Endothelial cell of umbilical vein (primary cell): Measurements from ENCODE around the gene ELOVL6. TPM values are rescaled to one million over a fixed set of nuclear protein-coding genes. Genes with fewer than 3 reads are reported as not detected.

Source experiments
- BruUV-seq: library from RNA; stranded (reverse); fragments of 400-500 nt; replicated peaks from 2 replicates; lab custom pipeline; 2021; lab: Mats Ljungman, UMichigan
- CTCF ChIA-PET: fragments of 300-600, 350-600 bp; sonication (Branson Sonifier 250); formaldehyde crosslinking; loops from one replicate; lab custom pipeline; 2021; ENCODE audit warnings: antibody characterized with exemption, inconsistent platforms; lab: Charles Lee
- POLR2A ChIA-PET: fragments of 300-600, 350-600 bp; sonication (Branson Sonifier 250); formaldehyde crosslinking; loops from one replicate; lab custom pipeline; 2021; ENCODE audit warnings: antibody characterized with exemption, inconsistent platforms; lab: Charles Lee
- DNase-seq: peaks from one replicate; pipeline ENCODE4 v3.0.0-alpha.2; 2011; ENCODE audit warnings: low read depth, low spot score
- FAIRE-seq: peaks from 2 replicates; lab custom pipeline; 2011; peaks lifted over from hg19 to GRCh38; lab: Jason Lieb, UNC
- H2AFZ ChIP-seq: 2 replicates; pipeline ENCODE4 v1.6.0; 2012; ENCODE audit warnings: low read depth, low read length, control low read depth, inconsistent platforms
- H3K27ac ChIP-seq: 2 replicates; pipeline ENCODE4 v1.5.1; 2011; ENCODE audit warnings: low read depth, mild to moderate bottlenecking, control low read depth, low read length, moderate library complexity; ENCODE audit not compliant: insufficient read depth
- H3K27me3 ChIP-seq, 2 experiments: 2 replicates each; pipeline versions ENCODE4 v1.6.0 to v1.6.1; 2011; ENCODE audit warnings: low read length in 2 of 2, mixed read lengths in 1 of 2; ENCODE audit not compliant: control insufficient read depth in 2 of 2, insufficient read depth in 2 of 2
- H3K36me3 ChIP-seq, 2 experiments: 2 replicates in 1 of 2; 3 replicates in 1 of 2; pipeline ENCODE4 v1.5.1; 2011; ENCODE audit warnings: low read length in 2 of 2, mild to moderate bottlenecking in 1 of 2, moderate library complexity in 1 of 2; ENCODE audit not compliant: control insufficient read depth in 2 of 2, insufficient read depth in 2 of 2; ENCODE audit errors: extremely low read depth in 1 of 2
- H3K4me1 ChIP-seq: 3 replicates; pipeline ENCODE4 v1.5.1; 2011; ENCODE audit warnings: mild to moderate bottlenecking, low read length; ENCODE audit not compliant: control insufficient read depth, insufficient read depth; ENCODE audit errors: extremely low read depth
- H3K4me2 ChIP-seq: 2 replicates; pipeline ENCODE4 v1.6.1; 2011; ENCODE audit warnings: low read length, control low read depth, mixed read lengths; ENCODE audit not compliant: insufficient read depth
- H3K4me3 ChIP-seq, 3 experiments: fragments of 200-600 bp in 1 of 3; sonication (generic), shearing (Covaris generic) in 1 of 3; replicated peaks in 1 of 3; 2 replicates each; pipeline ENCODE4 v1.5.1; 2011 to 2016; ENCODE audit warnings: control low read depth in 3 of 3, low read length in 3 of 3, mild to moderate bottlenecking in 2 of 3, inconsistent platforms in 1 of 3, low read depth in 1 of 3, moderate library complexity in 1 of 3; ENCODE audit not compliant: insufficient read depth in 1 of 3
- H3K79me2 ChIP-seq: 2 replicates; pipeline ENCODE4 v1.6.0; 2012; ENCODE audit warnings: low read length, inconsistent platforms; ENCODE audit not compliant: control insufficient read depth, insufficient read depth
- H3K9ac ChIP-seq: replicated peaks from 2 replicates; pipeline ENCODE3; 2011; ENCODE audit warnings: low read length, control low read depth; ENCODE audit not compliant: insufficient read depth; ENCODE audit errors: extremely low read depth
- H3K9me1 ChIP-seq: replicated peaks from 3 replicates; pipeline ENCODE4 v1.6.0; 2011; ENCODE audit warnings: mild to moderate bottlenecking, low read length; ENCODE audit not compliant: control insufficient read depth, insufficient read depth; ENCODE audit errors: extremely low read depth
- H3K9me3 ChIP-seq: replicated peaks from 2 replicates; pipeline ENCODE4 v1.5.1; 2012; ENCODE audit warnings: low read length, inconsistent platforms; ENCODE audit not compliant: control insufficient read depth, insufficient read depth
- H4K20me1 ChIP-seq: replicated peaks from 2 replicates; pipeline ENCODE3; 2011; ENCODE audit warnings: mild to moderate bottlenecking, low read length; ENCODE audit not compliant: control insufficient read depth, insufficient read depth; ENCODE audit errors: extremely low read depth
- EZH2 ChIP-seq: IDR thresholded peaks from 2 replicates; pipeline ENCODE4 v1.6.1; 2012; ENCODE audit warnings: borderline replicate concordance, low read depth, mild to moderate bottlenecking, moderate library complexity, low read length, inconsistent platforms; ENCODE audit not compliant: severe bottlenecking
- FOS ChIP-seq: IDR thresholded peaks from 2 replicates; pipeline ENCODE4 v1.6.1; 2011; ENCODE audit warnings: mild to moderate bottlenecking, low read length, moderate library complexity, borderline replicate concordance; ENCODE audit not compliant: insufficient read depth
- GATA2 ChIP-seq: IDR thresholded peaks from 2 replicates; pipeline ENCODE4 v1.7.0; 2011; ENCODE audit warnings: low read depth, mild to moderate bottlenecking, moderate library complexity, mixed read lengths, low read length; ENCODE audit not compliant: insufficient read length, insufficient read depth
- JUN ChIP-seq: IDR thresholded peaks from 2 replicates; pipeline ENCODE4 v1.6.1; 2011; ENCODE audit warnings: borderline replicate concordance, low read depth; ENCODE audit not compliant: insufficient read length, insufficient read depth
- MYC ChIP-seq: IDR thresholded peaks from one replicate; pipeline ENCODE4 v1.6.1; 2011; ENCODE audit warnings: mild to moderate bottlenecking, low read depth, low read length
- POLR2A ChIP-seq: IDR thresholded peaks from 2 replicates; pipeline ENCODE4 v1.6.1; 2012; ENCODE audit warnings: low read depth, mild to moderate bottlenecking, control low read depth, low read length
- POLR2AphosphoS5 ChIP-seq: IDR thresholded peaks from 2 replicates; pipeline ENCODE4 v1.6.1; 2012; ENCODE audit warnings: low read depth, mild to moderate bottlenecking, control low read depth, low read length, moderate library complexity; ENCODE audit not compliant: insufficient read depth
- dilution Hi-C: fragments of 300-500 bp; cut with MboI; formaldehyde crosslinking; loops from one replicate; pipeline ENCODE4 v1.15.0; 2019; ENCODE audit warnings: low sequenced_read_pairs; ENCODE audit not compliant: extremely low pct_ligation_motif_present
- intact Hi-C: fragments of 100-400 bp; cut with micrococcal nuclease; formaldehyde crosslinking; loops from one replicate; pipeline ENCODE4 v1.10.0; 2022
- polyA plus RNA-seq, 4 experiments: library from polyadenylated mRNA; depleted of rRNA in 3 of 4; stranded (reverse) in 3 of 4; unstranded in 1 of 4; fragments of >200 nt; gene quantifications; 2 replicates each; pipeline versions ENCODE4 v1.2.1 to v1.2.3, GENCODE V29; 2011 to 2012; ENCODE audit warnings: missing spikeins in 1 of 4
- total RNA-seq: library from RNA; stranded (reverse); gene quantifications from 2 replicates; pipeline ENCODE4 v1.2.3, GENCODE V29; 2021
- TF ChIP-seq, protein P1 (sequence below): IDR thresholded peaks from 2 replicates; pipeline ENCODE4 v1.6.1; 2011; ENCODE audit not compliant: insufficient read depth, insufficient read length
- TF ChIP-seq, protein P2 (sequence below), 2 donors: IDR thresholded peaks; 1 replicate in 1 of 2; 2 replicates in 1 of 2; pipeline ENCODE4 v1.5.1; 2011; ENCODE audit warnings: low read length in 2 of 2, mild to moderate bottlenecking in 2 of 2, moderate library complexity in 2 of 2, control low read depth in 1 of 2, inconsistent platforms in 1 of 2, low read depth in 1 of 2; ENCODE audit not compliant: insufficient read depth in 1 of 2; ENCODE audit errors: extremely low read depth in 1 of 2

The ELOVL6 gene
- total and polyA plus RNA-seq, 2 donors (not counting 3 experiments of a cell fraction or from before 2014, with no cell fraction given) = 6.4 to 26.1 TPM

DNA sequence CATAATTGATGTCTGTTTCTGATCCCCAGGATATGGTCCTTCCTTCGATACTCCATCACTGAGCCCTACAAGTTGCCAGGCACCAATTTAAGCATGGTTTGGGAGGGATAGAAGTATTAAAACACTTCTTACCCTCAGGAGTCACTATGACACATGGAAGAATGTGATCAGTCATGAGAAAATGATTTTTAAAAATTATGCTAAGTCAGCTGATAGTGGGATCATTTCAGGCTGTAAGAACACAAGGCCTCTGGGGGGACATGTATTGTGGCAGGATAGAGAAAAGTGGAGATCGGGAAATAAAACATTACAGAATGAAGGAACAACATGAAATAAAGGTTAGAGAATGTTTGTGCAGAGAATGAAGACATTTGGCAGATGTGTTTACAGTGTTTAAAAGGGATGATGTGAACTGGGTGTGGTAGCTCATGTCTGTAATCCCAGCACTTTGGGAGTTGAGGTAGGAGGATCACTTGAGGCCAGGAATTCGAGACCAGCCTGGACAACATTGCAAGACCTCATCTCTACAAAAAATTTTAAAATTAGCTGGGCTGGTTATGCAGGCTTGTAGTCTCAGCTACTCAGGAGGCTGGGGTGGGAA, 64.0 kb downstream of the ELOVL6 start:
- H3K79me2 ChIP-seq = no peaks in the 10 kb centered on the region
- dilution Hi-C loops = no loop called here
- H3K27ac ChIP-seq = no peak overlapping the region
- TF ChIP-seq GATA2 (no peak), MYC (no peak), JUN (no peak), POLR2A (no peak), FOS (no peak), EZH2 (no peak), POLR2AphosphoS5 (no peak)
- TF ChIP-seq, protein P1, sequence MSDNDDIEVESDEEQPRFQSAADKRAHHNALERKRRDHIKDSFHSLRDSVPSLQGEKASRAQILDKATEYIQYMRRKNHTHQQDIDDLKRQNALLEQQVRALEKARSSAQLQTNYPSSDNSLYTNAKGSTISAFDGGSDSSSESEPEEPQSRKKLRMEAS = no peak
- TF ChIP-seq, protein P2, sequence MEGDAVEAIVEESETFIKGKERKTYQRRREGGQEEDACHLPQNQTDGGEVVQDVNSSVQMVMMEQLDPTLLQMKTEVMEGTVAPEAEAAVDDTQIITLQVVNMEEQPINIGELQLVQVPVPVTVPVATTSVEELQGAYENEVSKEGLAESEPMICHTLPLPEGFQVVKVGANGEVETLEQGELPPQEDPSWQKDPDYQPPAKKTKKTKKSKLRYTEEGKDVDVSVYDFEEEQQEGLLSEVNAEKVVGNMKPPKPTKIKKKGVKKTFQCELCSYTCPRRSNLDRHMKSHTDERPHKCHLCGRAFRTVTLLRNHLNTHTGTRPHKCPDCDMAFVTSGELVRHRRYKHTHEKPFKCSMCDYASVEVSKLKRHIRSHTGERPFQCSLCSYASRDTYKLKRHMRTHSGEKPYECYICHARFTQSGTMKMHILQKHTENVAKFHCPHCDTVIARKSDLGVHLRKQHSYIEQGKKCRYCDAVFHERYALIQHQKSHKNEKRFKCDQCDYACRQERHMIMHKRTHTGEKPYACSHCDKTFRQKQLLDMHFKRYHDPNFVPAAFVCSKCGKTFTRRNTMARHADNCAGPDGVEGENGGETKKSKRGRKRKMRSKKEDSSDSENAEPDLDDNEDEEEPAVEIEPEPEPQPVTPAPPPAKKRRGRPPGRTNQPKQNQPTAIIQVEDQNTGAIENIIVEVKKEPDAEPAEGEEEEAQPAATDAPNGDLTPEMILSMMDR (IDR thresholded peaks at IDR 0.05; ENCODE audit: extremely low read depth in 1 of 2, insufficient read depth in 1 of 2, low read depth in 1 of 2, low read length in 2 of 2) = no peak
- no peaks in the 10 kb centered on the region for H4K20me1 ChIP-seq
- H3K27me3 ChIP-seq = no peaks in the 10 kb centered on the region
- FAIRE-seq = no peak
- no peak overlapping the region for H2AFZ ChIP-seq
- H3K36me3 ChIP-seq = no peaks in the 10 kb centered on the region
- H3K4me2 ChIP-seq = no peak overlapping the region
- H3K9me3 ChIP-seq = no peaks in the 10 kb centered on the region
- no TSS peak for BruUV-seq
- intact Hi-C loops = no loop called here
- no peak overlapping the region for H3K9ac ChIP-seq
- no peaks in the 10 kb centered on the region for H3K9me1 ChIP-seq
- no peaks in the 10 kb centered on the region for H3K4me1 ChIP-seq
- H3K4me3 ChIP-seq = no peak overlapping the region
- CTCF ChIA-PET = no interaction called here
- DNase-seq = no peak
- POLR2A ChIA-PET = no interaction called here
